Measurements from ENCODE around the gene CLCN2. TPM values are rescaled to one million over a fixed set of nuclear protein-coding genes. Genes with fewer than 3 reads are reported as not detected.

The CLCN2 gene
- total RNA-seq, 1 donor from 2014 or later: 4.2 TPM

GRCh38 chr3:184354121-184354728 lies 7.2 kb downstream of the CLCN2 start:
- TF ChIP-seq CTCF (conservative IDR thresholded peaks at IDR 0.05; ENCODE audit: low read depth, low read length): peak; percentile 80
- DNase-seq (ENCODE audit: low read depth): no peak
- no peak overlapping the region for H3K4me3 ChIP-seq (ENCODE audit: low read depth, low read length)

GRCh38 chr3:184353546-184353941 lies 7.9 kb downstream of the CLCN2 start:
- no peak for TF ChIP-seq CTCF (conservative IDR thresholded peaks at IDR 0.05; ENCODE audit: low read depth, low read length)
- no peak overlapping the region for H3K4me3 ChIP-seq (ENCODE audit: low read depth, low read length)
- no peak for DNase-seq (ENCODE audit: low read depth)

GRCh38 chr3:184352897-184353545 lies 8.4 kb downstream of the CLCN2 start:
- no peak overlapping the region for H3K4me3 ChIP-seq (ENCODE audit: low read depth, low read length)
- no peak for DNase-seq (ENCODE audit: low read depth)
- no peak for TF ChIP-seq CTCF (conservative IDR thresholded peaks at IDR 0.05; ENCODE audit: low read depth, low read length)

- DNase-seq (ENCODE audit: low read depth): no peak
- no peak for TF ChIP-seq CTCF (conservative IDR thresholded peaks at IDR 0.05; ENCODE audit: low read depth, low read length)
- no peak overlapping the region for H3K4me3 ChIP-seq (ENCODE audit: low read depth, low read length)
These were observed 9.1 kb downstream of the CLCN2 start for GRCh38 chr3:184352149-184352785.

- H3K4me3 ChIP-seq (ENCODE audit: low read depth, low read length): no peak overlapping the region
- TF ChIP-seq CTCF (conservative IDR thresholded peaks at IDR 0.05; ENCODE audit: low read depth, low read length): no peak
- no peak for DNase-seq (ENCODE audit: low read depth)
These were observed 9.8 kb downstream of the CLCN2 start for GRCh38 chr3:184351511-184352148.

- no peak for DNase-seq (ENCODE audit: low read depth)
- no peak for TF ChIP-seq CTCF (conservative IDR thresholded peaks at IDR 0.05; ENCODE audit: low read depth, low read length)
- H3K4me3 ChIP-seq (ENCODE audit: low read depth, low read length): no peak overlapping the region
These were observed 10.8 kb downstream of the CLCN2 start for GRCh38 chr3:184350618-184351017.

All from epithelial cell of proximal tubule (primary cell).